DMS153 treated with DMSO at 0.1 percent for 48 hours (cell line): Measurements from ENCODE around the gene ASB2.

Experiments
- DNase-seq: peaks from one replicate; lab custom pipeline; 2025; ENCODE audit not compliant: unreplicated experiment; lab: John Stamatoyannopoulos, UW

The ASB2 gene

GRCh38 chr14:93951635-93952540 lies 24.5 kb downstream of the ASB2 start:
- DNase-seq = no peak

GRCh38 chr14:93950948-93951634 lies 25.3 kb downstream of the ASB2 start:
- DNase-seq = no peak

GRCh38 chr14:93949511-93950075 lies 26.8 kb downstream of the ASB2 start:
- DNase-seq = no peak

GRCh38 chr14:93947282-93947681 lies 29.1 kb downstream of the ASB2 start:
- DNase-seq = no peak

GRCh38 chr14:93946541-93947090 lies 29.8 kb downstream of the ASB2 start:
- DNase-seq = no peak

- DNase-seq = no peak
These were observed 30.3 kb downstream of the ASB2 start for GRCh38 chr14:93946104-93946503.

- no peak for DNase-seq
These were observed 31.3 kb downstream of the ASB2 start for GRCh38 chr14:93945070-93945399.

- no peak for DNase-seq
These were observed 31.9 kb downstream of the ASB2 start for GRCh38 chr14:93944348-93945069.

GRCh38 chr14:93943930-93944329 lies 32.4 kb downstream of the ASB2 start:
- DNase-seq = no peak

GRCh38 chr14:93943052-93943451 lies 33.3 kb downstream of the ASB2 start:
- no peak for DNase-seq

- DNase-seq = peak; percentile 51
These were observed 35.0 kb downstream of the ASB2 start for GRCh38 chr14:93941293-93941910.

- no peak for DNase-seq
These were observed 35.9 kb downstream of the ASB2 start for GRCh38 chr14:93940437-93940836.

- DNase-seq = peak; percentile 30
These were observed 36.8 kb downstream of the ASB2 start for GRCh38 chr14:93939304-93940229.

- no peak for DNase-seq
These were observed 37.5 kb downstream of the ASB2 start for GRCh38 chr14:93938751-93939303.

- DNase-seq = no peak
These were observed 38.9 kb downstream of the ASB2 start for GRCh38 chr14:93937519-93937918.

- no peak for DNase-seq
These were observed 39.4 kb downstream of the ASB2 start for GRCh38 chr14:93936926-93937325.

- DNase-seq = peak; percentile 12
These were observed 40.1 kb downstream of the ASB2 start for GRCh38 chr14:93936245-93936644.

GRCh38 chr14:93935213-93935612 lies 41.2 kb downstream of the ASB2 start:
- no peak for DNase-seq

- no peak for DNase-seq
These were observed 43.7 kb downstream of the ASB2 start for GRCh38 chr14:93932642-93933041.
